ENCODE results near the gene TAS2R14. TPM values are rescaled to one million over a fixed set of nuclear protein-coding genes. Genes with fewer than 3 reads are reported as not detected.

TAS2R14 gene
- total RNA-seq, 1 experiment from 2014 or later: 3.4 TPM

GRCh38 chr12:10974965-10975364 is 35.9 kb upstream of the TAS2R14 start:
- Histone ChIP-seq H3K9me3 (ENCODE audit: low read depth, low read length, poor library complexity, severe bottlenecking) (no peaks in the 10 kb centered on the region), H3K4me1 (ENCODE audit: insufficient read depth, low read length, poor library complexity, severe bottlenecking) (no peaks in the 10 kb centered on the region), H3K27me3 (replicated peaks; ENCODE audit: insufficient read depth, low read depth, low read length, poor library complexity) (no peaks in the 10 kb centered on the region), H3K27ac (ENCODE audit: low read depth, low read length, poor library complexity, severe bottlenecking) (no peak overlapping the region), H3K4me3 (ENCODE audit: low read depth, low read length, poor library complexity, severe bottlenecking) (no peak overlapping the region), H3K36me3 (ENCODE audit: insufficient read depth, low read length, poor library complexity, severe bottlenecking) (no peaks in the 10 kb centered on the region)
- CTCF ChIA-PET: no interaction called here
- TF ChIP-seq EZH2 (IDR thresholded peaks at IDR 0.05; ENCODE audit: borderline replicate concordance, low read depth, low read length, poor library complexity, severe bottlenecking): no peak
- TF ChIP-seq CTCF (conservative IDR thresholded peaks at IDR 0.05; ENCODE audit: low read depth, low read length): no peak
- POLR2A ChIA-PET (ENCODE audit: low non-redundant PET): no interaction called here
- no peak for DNase-seq (ENCODE audit: low spot score)
- no TSS peak for BruUV-seq (replicated peaks)
- intact Hi-C loops (cut with micrococcal nuclease; ENCODE audit: unreplicated experiment): no loop called here

GRCh38 chr12:10968765-10969456 is 29.8 kb upstream of the TAS2R14 start:
- DNase-seq (ENCODE audit: low spot score): peak; percentile 5

DNA sequence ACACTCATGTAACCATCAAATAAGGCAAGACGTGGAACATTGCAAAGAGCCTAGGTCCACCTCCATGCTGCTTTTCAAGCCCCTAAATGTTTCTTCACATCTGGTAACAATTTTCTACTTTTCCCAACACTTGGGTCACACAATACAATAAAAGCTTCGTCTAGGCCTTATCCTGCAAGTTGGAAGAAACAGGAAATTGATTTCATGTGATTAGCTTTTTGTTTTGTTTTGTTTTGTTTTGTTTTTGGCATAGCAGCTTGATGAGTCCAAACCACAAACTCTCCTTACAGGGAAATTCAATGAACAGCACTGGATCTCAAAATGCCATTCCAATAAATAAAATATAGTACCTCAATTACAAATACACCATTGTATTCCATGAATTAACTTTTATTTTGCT is 28.3 kb upstream of the TAS2R14 start:
- Histone ChIP-seq H3K4me3 (ENCODE audit: low read depth, low read length, poor library complexity, severe bottlenecking) (no peak overlapping the region), H3K27ac (ENCODE audit: low read depth, low read length, poor library complexity, severe bottlenecking) (peak overlapping the region; percentile 2), H3K4me1 (ENCODE audit: insufficient read depth, low read length, poor library complexity, severe bottlenecking) (peaks cover 10% of the 10 kb centered on the region), H3K36me3 (ENCODE audit: insufficient read depth, low read length, poor library complexity, severe bottlenecking) (no peaks in the 10 kb centered on the region), H3K9me3 (ENCODE audit: low read depth, low read length, poor library complexity, severe bottlenecking) (no peaks in the 10 kb centered on the region), H3K27me3 (replicated peaks; ENCODE audit: insufficient read depth, low read depth, low read length, poor library complexity) (no peaks in the 10 kb centered on the region)
- CTCF ChIA-PET: no interaction called here
- peak; percentile 86 for DNase-seq (ENCODE audit: low spot score)
- TF ChIP-seq CTCF (conservative IDR thresholded peaks at IDR 0.05; ENCODE audit: low read depth, low read length): no peak
- no peak for TF ChIP-seq EZH2 (IDR thresholded peaks at IDR 0.05; ENCODE audit: borderline replicate concordance, low read depth, low read length, poor library complexity, severe bottlenecking)
- intact Hi-C loops (cut with micrococcal nuclease; ENCODE audit: unreplicated experiment): no loop called here
- BruUV-seq (replicated peaks): no TSS peak
- POLR2A ChIA-PET (ENCODE audit: low non-redundant PET): no interaction called here

More at GRCh38 chr12:10968765-10969456, 29.8 kb upstream of the TAS2R14 start:
- Histone ChIP-seq H3K4me3 (ENCODE audit: low read depth, low read length, poor library complexity, severe bottlenecking) (no peak overlapping the region), H3K36me3 (ENCODE audit: insufficient read depth, low read length, poor library complexity, severe bottlenecking) (no peaks in the 10 kb centered on the region), H3K9me3 (ENCODE audit: low read depth, low read length, poor library complexity, severe bottlenecking) (no peaks in the 10 kb centered on the region), H3K27ac (ENCODE audit: low read depth, low read length, poor library complexity, severe bottlenecking) (no peak overlapping the region), H3K4me1 (ENCODE audit: insufficient read depth, low read length, poor library complexity, severe bottlenecking) (peaks cover 10% of the 10 kb centered on the region), H3K27me3 (replicated peaks; ENCODE audit: insufficient read depth, low read depth, low read length, poor library complexity) (no peaks in the 10 kb centered on the region)
- CTCF ChIA-PET: no interaction called here
- BruUV-seq (replicated peaks): no TSS peak
- POLR2A ChIA-PET (ENCODE audit: low non-redundant PET): no interaction called here
- intact Hi-C loops (cut with micrococcal nuclease; ENCODE audit: unreplicated experiment): no loop called here
- TF ChIP-seq EZH2 (IDR thresholded peaks at IDR 0.05; ENCODE audit: borderline replicate concordance, low read depth, low read length, poor library complexity, severe bottlenecking) (no peak), CTCF (conservative IDR thresholded peaks at IDR 0.05; ENCODE audit: low read depth, low read length) (no peak)
